H1 (cell line): ENCODE data around the gene IGFALS. TPM values are rescaled to one million over a fixed set of nuclear protein-coding genes. Genes with fewer than 3 reads are reported as not detected.
A peak's percentile ranks its signal among the peaks of the same experiment; 100 is the strongest.

Experiments
- CTCF ChIA-PET: fragments of 300-600 bp; sonication (Branson Sonifier 250); formaldehyde crosslinking; loops from one replicate; lab custom pipeline; 2021; ENCODE audit not compliant: partially characterized antibody; lab: Charles Lee
- POLR2A ChIA-PET: fragments of 300-600 bp; sonication (Branson Sonifier 250); formaldehyde crosslinking; loops from one replicate; lab custom pipeline; 2021; ENCODE audit warnings: inconsistent platforms; ENCODE audit not compliant: partially characterized antibody; lab: Charles Lee
- DNase-seq, 2 experiments: peaks; one replicate each; pipeline versions ENCODE4 v3.0.0 to v3.0.0-alpha.2; 2010 to 2022; ENCODE audit warnings: low spot score in 2 of 2, low read depth in 1 of 2, mixed read lengths in 1 of 2
- FAIRE-seq: peaks from 2 replicates; lab custom pipeline; 2011; peaks lifted over from hg19 to GRCh38; lab: Jason Lieb, UNC
- H2AFZ ChIP-seq: 2 replicates; pipeline ENCODE4 v1.8.1; 2012; ENCODE audit warnings: low read length, inconsistent platforms
- H2AK5ac ChIP-seq: 2 replicates; pipeline ENCODE4 v1.6.1; 2013; ENCODE audit warnings: low read depth, low read length
- H2BK120ac ChIP-seq: replicated peaks from 2 replicates; pipeline ENCODE3; 2013; ENCODE audit warnings: low read depth, low read length, inconsistent platforms
- H2BK12ac ChIP-seq: 2 replicates; pipeline ENCODE4 v1.6.1; 2013; ENCODE audit warnings: low read depth, low read length
- H2BK15ac ChIP-seq: 2 replicates; pipeline ENCODE4 v1.6.1; 2013; ENCODE audit warnings: low read length
- H2BK20ac ChIP-seq: 2 replicates; pipeline ENCODE4 v1.6.1; 2013; ENCODE audit warnings: low read length
- H2BK5ac ChIP-seq: 2 replicates; pipeline ENCODE4 v1.6.1; 2013; ENCODE audit warnings: low read depth, low read length
- H3K14ac ChIP-seq: 2 replicates; pipeline ENCODE4 v1.6.1; 2013; ENCODE audit warnings: inconsistent platforms; ENCODE audit not compliant: insufficient read length
- H3K18ac ChIP-seq: 2 replicates; pipeline ENCODE4 v1.6.1; 2013; ENCODE audit warnings: low read length; ENCODE audit errors: extremely low read depth
- H3K23ac ChIP-seq: 2 replicates; pipeline ENCODE4 v1.6.1; 2013; ENCODE audit warnings: inconsistent platforms; ENCODE audit not compliant: insufficient read length
- H3K23me2 ChIP-seq: 2 replicates; pipeline ENCODE4 v1.6.1; 2013; ENCODE audit warnings: low read depth, low read length
- H3K27ac ChIP-seq: 2 replicates; pipeline ENCODE4 v1.6.1; 2011; ENCODE audit warnings: low read depth, low read length, inconsistent platforms
- H3K27me3 ChIP-seq, 4 experiments: replicated peaks in 1 of 4; 1 replicate in 1 of 4; 2 replicates in 3 of 4; pipeline versions ENCODE4 v1.6.1 to v1.8.1; 2011 to 2013; ENCODE audit warnings: low read length in 3 of 4, mild to moderate bottlenecking in 3 of 4, inconsistent platforms in 2 of 4, mixed read lengths in 2 of 4, moderate library complexity in 1 of 4; ENCODE audit not compliant: control insufficient read depth in 3 of 4, insufficient read depth in 3 of 4; ENCODE audit errors: extremely low read depth in 1 of 4
- H3K36me3 ChIP-seq, 4 experiments: 2 replicates each; pipeline versions ENCODE4 v1.6.1 to v1.8.1; 2011 to 2013; ENCODE audit warnings: mild to moderate bottlenecking in 4 of 4, low read length in 3 of 4, moderate library complexity in 2 of 4, control low read depth in 1 of 4, inconsistent platforms in 1 of 4; ENCODE audit not compliant: insufficient read depth in 4 of 4, control insufficient read depth in 2 of 4
- H3K4ac ChIP-seq: replicated peaks from 2 replicates; pipeline ENCODE3; 2013; ENCODE audit warnings: low read length, low read depth, mixed read lengths, inconsistent platforms; ENCODE audit not compliant: insufficient read length
- H3K4me1 ChIP-seq, 4 experiments: replicated peaks in 1 of 4; 1 replicate in 1 of 4; 2 replicates in 3 of 4; pipeline versions ENCODE4 v1.6.1 to v1.8.1; 2011 to 2013; ENCODE audit warnings: low read length in 3 of 4, inconsistent platforms in 2 of 4, mixed read lengths in 1 of 4; ENCODE audit not compliant: insufficient read depth in 4 of 4, control insufficient read depth in 3 of 4
- H3K4me2 ChIP-seq, 2 experiments: 2 replicates each; pipeline versions ENCODE4 v1.6.1 to v1.8.1; 2011 to 2013; ENCODE audit warnings: low read depth in 2 of 2, low read length in 2 of 2, control low read depth in 1 of 2, inconsistent platforms in 1 of 2, mild to moderate bottlenecking in 1 of 2; ENCODE audit not compliant: insufficient read depth in 1 of 2
- H3K4me3 ChIP-seq, 4 experiments: fragments of 200-600, 300-600 bp in 1 of 4; sonication (generic), shearing (Covaris generic), sonication (Bioruptor Twin) in 1 of 4; 2 replicates each; pipeline versions ENCODE4 v1.5.1 to v1.8.1; 2011 to 2016; ENCODE audit warnings: low read length in 4 of 4, low read depth in 3 of 4, control low read depth in 2 of 4, inconsistent platforms in 2 of 4, mild to moderate bottlenecking in 2 of 4, mixed read lengths in 1 of 4, moderate library complexity in 1 of 4; ENCODE audit not compliant: insufficient read depth in 2 of 4; ENCODE audit errors: extremely low read depth in 1 of 4
- H3K56ac ChIP-seq: replicated peaks from 2 replicates; pipeline ENCODE3; 2013; ENCODE audit warnings: low read depth, mild to moderate bottlenecking, mixed read lengths, low read length, inconsistent platforms; ENCODE audit not compliant: insufficient read length
- H3K79me1 ChIP-seq: 2 replicates; pipeline ENCODE4 v1.6.1; 2013; ENCODE audit warnings: low read depth, low read length, control low read depth
- H3K79me2 ChIP-seq, 2 experiments: 2 replicates each; pipeline versions ENCODE4 v1.6.1 to v1.8.1; 2012 to 2013; ENCODE audit warnings: low read length in 2 of 2, mild to moderate bottlenecking in 2 of 2, inconsistent platforms in 1 of 2; ENCODE audit not compliant: insufficient read depth in 2 of 2, control insufficient read depth in 1 of 2
- H3K9ac ChIP-seq, 4 experiments: replicated peaks in 1 of 4; 1 replicate in 1 of 4; 2 replicates in 3 of 4; pipeline versions ENCODE4 v1.6.1 to v1.8.1; 2011 to 2013; ENCODE audit warnings: low read depth in 3 of 4, low read length in 3 of 4, control low read depth in 2 of 4, mild to moderate bottlenecking in 2 of 4, moderate library complexity in 2 of 4, inconsistent platforms in 1 of 4; ENCODE audit errors: extremely low read depth in 1 of 4
- H3K9me3 ChIP-seq, 2 experiments: 2 replicates each; pipeline versions ENCODE4 v1.6.1 to v1.8.1; 2012 to 2013; ENCODE audit warnings: mild to moderate bottlenecking in 2 of 2, moderate library complexity in 2 of 2, control low read depth in 1 of 2, inconsistent platforms in 1 of 2, low read depth in 1 of 2, low read length in 1 of 2, mixed read lengths in 1 of 2; ENCODE audit not compliant: insufficient read depth in 2 of 2
- H4K20me1 ChIP-seq, 2 experiments: replicated peaks in 1 of 2; 2 replicates each; pipeline versions ENCODE3 to v1.8.1; 2011 to 2013; ENCODE audit warnings: inconsistent platforms in 2 of 2, low read length in 2 of 2, mild to moderate bottlenecking in 1 of 2; ENCODE audit not compliant: insufficient read depth in 2 of 2, control insufficient read depth in 1 of 2
- H4K5ac ChIP-seq: 2 replicates; pipeline ENCODE4 v1.6.1; 2013; ENCODE audit warnings: low read length, low read depth, mixed read lengths, inconsistent platforms; ENCODE audit not compliant: insufficient read length
- H4K8ac ChIP-seq: 2 replicates; pipeline ENCODE4 v1.8.0; 2013; ENCODE audit warnings: mild to moderate bottlenecking, moderate library complexity, low read length, inconsistent platforms; ENCODE audit not compliant: insufficient read depth; ENCODE audit errors: extremely low read depth
- H4K91ac ChIP-seq: replicated peaks from 2 replicates; pipeline ENCODE3; 2013; ENCODE audit warnings: low read length, mixed read lengths, inconsistent platforms; ENCODE audit not compliant: insufficient read length
- EP300 ChIP-seq, 2 experiments: IDR thresholded peaks; 1 replicate in 1 of 2; 2 replicates in 1 of 2; pipeline ENCODE4 v1.6.1; 2011 to 2012; ENCODE audit warnings: low read depth in 2 of 2, low read length in 2 of 2, mild to moderate bottlenecking in 2 of 2, borderline replicate concordance in 1 of 2, inconsistent platforms in 1 of 2, moderate library complexity in 1 of 2
- KDM1A ChIP-seq: fragments of 200-600, 300-600 bp; sonication (generic); IDR thresholded peaks from 2 replicates; pipeline ENCODE4 v1.7.1; 2016; ENCODE audit warnings: mild to moderate bottlenecking, low read length, borderline replicate concordance
- RFX5 ChIP-seq: IDR thresholded peaks from 2 replicates; pipeline ENCODE4 v1.6.1; 2011; ENCODE audit warnings: low read depth, low read length, improper control_type of control experiment, borderline replicate concordance
- SAP30 ChIP-seq: fragments of 300-600 bp; sonication (generic); IDR thresholded peaks from 2 replicates; pipeline ENCODE4 v1.7.1; 2012; ENCODE audit warnings: low read length, moderate library complexity, mild to moderate bottlenecking, inconsistent platforms; ENCODE audit not compliant: insufficient read depth, insufficient replicate concordance
- SRF ChIP-seq: IDR thresholded peaks from 2 replicates; pipeline ENCODE4 v1.6.1; 2011; ENCODE audit warnings: mild to moderate bottlenecking, low read depth, low read length, moderate library complexity
- WGBS, 2 experiments: shearing (Covaris generic) in 1 of 2; methylation state at CpG; one replicate each; pipeline versions ENCODE4 v1.1.6 to v1.1.7; 2013 to 2015; ENCODE audit warnings: low lambda C conversion rate in 2 of 2, mixed read lengths in 2 of 2, inconsistent platforms in 1 of 2, low coverage in 1 of 2, missing lambda C conversion rate in 1 of 2; ENCODE audit not compliant: insufficient replicate concordance in 2 of 2, insufficient coverage in 1 of 2, insufficient read length in 1 of 2; ENCODE audit errors: extremely low coverage in 1 of 2, missing lambda C conversion rate in 1 of 2; 5-methylcytosine and 5-hydroxymethylcytosine counted together
- polyA plus RNA-seq, 7 experiments: library from polyadenylated mRNA; depleted of rRNA in 3 of 7; stranded (reverse) in 5 of 7; unstranded in 2 of 7; fragments of >200 nt in 5 of 7; fragments of 200-250 nt in 2 of 7; gene quantifications; 1 replicate in 5 of 7; 2 replicates in 1 of 7; 4 replicates in 1 of 7; pipeline versions ENCODE4 v1.2.1 to v1.2.3, GENCODE V29; 2011 to 2013; ENCODE audit warnings: missing spikeins in 2 of 7, mixed read lengths in 2 of 7
- total RNA-seq: library from RNA; stranded (reverse); fragmentation: NEBNext Ultra II Directional; extraction: Animal tissue kit (Norgen Biotek cat#: 25700); gene quantifications from 2 replicates; pipeline ENCODE4 v1.2.1, GENCODE V29; 2021

Gene IGFALS
- total and polyA plus RNA-seq, 2 of the 8 experiments (the other 6 are each of a cell fraction or from before 2014, with no cell fraction given) = not detected

DNA sequence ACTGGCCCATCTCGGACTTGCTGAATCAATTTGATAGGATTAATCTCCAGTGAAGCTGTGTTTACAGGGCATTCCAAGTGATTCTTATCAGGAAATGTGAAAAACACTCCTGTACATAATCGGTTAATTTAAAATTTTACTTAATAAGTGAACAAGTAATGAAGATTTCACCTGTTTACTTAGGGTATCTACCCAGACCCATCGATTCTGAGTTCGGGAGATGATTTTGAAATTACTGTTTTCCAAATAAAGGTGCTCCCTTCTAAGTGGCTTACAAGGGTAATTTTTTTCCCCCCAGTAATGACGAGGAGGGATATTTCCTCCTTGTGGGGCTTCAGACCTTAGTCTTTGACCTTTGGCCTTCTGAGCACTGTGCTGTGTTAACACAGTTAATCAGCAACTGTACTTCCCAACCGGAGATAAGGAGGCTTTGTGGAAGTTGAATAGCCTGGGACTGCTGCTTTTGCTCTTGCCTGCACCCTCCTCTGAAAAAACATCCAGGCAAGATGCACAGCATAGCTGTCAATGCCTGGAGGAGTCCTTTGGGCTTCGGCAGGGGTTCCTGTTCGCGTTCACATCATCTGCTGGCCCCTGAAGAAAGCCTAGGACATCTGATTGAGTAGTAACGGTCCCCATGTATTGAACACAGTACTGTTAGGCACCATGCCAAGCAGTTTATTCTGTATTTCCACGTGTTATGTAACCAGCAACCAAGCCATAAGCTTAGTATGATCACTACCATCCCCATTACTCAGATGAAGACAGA, 35.3 kb upstream of the IGFALS start:
- no peak overlapping the region for H3K27ac ChIP-seq
- no peaks in the 10 kb centered on the region for H3K9me3 ChIP-seq
- peaks cover 10% of the 10 kb centered on the region for H3K79me1 ChIP-seq
- H4K91ac ChIP-seq = no peak overlapping the region
- H4K5ac ChIP-seq = no peak overlapping the region
- H3K23ac ChIP-seq = no peak overlapping the region
- no peaks in the 10 kb centered on the region for H3K36me3 ChIP-seq
- peaks cover 0 to 13% of the 10 kb centered on the region in 2 experiments for H4K20me1 ChIP-seq
- H2AFZ ChIP-seq = no peak overlapping the region
- peaks cover 3% of the 10 kb centered on the region; the same call in 1 of the 2 replicates for H3K23me2 ChIP-seq
- H2BK20ac ChIP-seq = no peak overlapping the region
- peaks cover 0 to 20% of the 10 kb centered on the region in 2 experiments; a peak in 2 of 4 replicates for H3K79me2 ChIP-seq
- no peak overlapping the region for H3K4ac ChIP-seq
- no peak overlapping the region for H3K18ac ChIP-seq
- WGBS, 2 experiments = 91% methylated on average over 11 of the region's 11 CpGs; no CpG with 5 or more reads in 1 of the 2 experiments
- FAIRE-seq (no peak), DNase-seq (no peak)
- peak overlapping the region in 2 of 4 experiments; percentile 14 to 83; a peak in 3 of 8 replicates for H3K4me3 ChIP-seq
- H3K4me2 ChIP-seq = peak overlapping the region; percentile 21 to 70; a peak in 3 of 4 replicates
- no peak overlapping the region for H2BK120ac ChIP-seq
- POLR2A ChIA-PET = interaction anchor here (2.3 to 2.5 kb wide), 2 partner anchors 15 to 57 kb away, joined by 7 to 13 read pairs; partner anchors contain the start of genes EME2, MRPS34 and NME3
- H2AK5ac ChIP-seq = no peak overlapping the region
- H3K27me3 ChIP-seq = peaks cover 0 to 5% (median 0%) of the 10 kb centered on the region in 4 experiments; a peak in 4 of 7 replicates
- H4K8ac ChIP-seq = no peak overlapping the region
- H2BK15ac ChIP-seq = no peak overlapping the region
- CTCF ChIA-PET = no interaction called here
- H2BK5ac ChIP-seq = no peak overlapping the region
- no peak overlapping the region for H3K14ac ChIP-seq
- no peak overlapping the region for H2BK12ac ChIP-seq
- no peak overlapping the region for H3K56ac ChIP-seq
- peak overlapping the region in 1 of 4 experiments; percentile 10; a peak in 1 of 7 replicates for H3K9ac ChIP-seq
- H3K4me1 ChIP-seq = peaks cover 0 to 10% (median 3%) of the 10 kb centered on the region in 4 experiments; a peak in 5 of 7 replicates
- TF ChIP-seq EP300 (IDR thresholded peaks at IDR 0.05; ENCODE audit: borderline replicate concordance in 1 of 2, low read depth in 2 of 2, low read length in 2 of 2) = no peak
- no peak for TF ChIP-seq SRF
- no peak for TF ChIP-seq RFX5
- no peak for TF ChIP-seq SAP30
- no peak for TF ChIP-seq KDM1A
